MM.1S (cell line): ENCODE data around the gene ZNHIT6.

Source experiments
- EZH2 ChIP-seq: fragments of 300-600 bp; sonication (generic); optimal IDR thresholded peaks from 2 replicates; pipeline ENCODE3; 2017; ENCODE audit warnings: low read depth, mild to moderate bottlenecking, antibody characterized with exemption, low read length, mixed read lengths
- TF ChIP-seq, protein P1 (sequence below): fragments of 300-600 bp; sonication (generic); IDR thresholded peaks from 2 replicates; pipeline ENCODE4 v1.5.1; 2016; ENCODE audit warnings: antibody characterized with exemption, low read length, mixed read lengths

GRCh38 chr1:85743814-85744213 lies 35.6 kb upstream of the ZNHIT6 start:
- TF ChIP-seq EZH2 = no peak
- TF ChIP-seq, protein P1, sequence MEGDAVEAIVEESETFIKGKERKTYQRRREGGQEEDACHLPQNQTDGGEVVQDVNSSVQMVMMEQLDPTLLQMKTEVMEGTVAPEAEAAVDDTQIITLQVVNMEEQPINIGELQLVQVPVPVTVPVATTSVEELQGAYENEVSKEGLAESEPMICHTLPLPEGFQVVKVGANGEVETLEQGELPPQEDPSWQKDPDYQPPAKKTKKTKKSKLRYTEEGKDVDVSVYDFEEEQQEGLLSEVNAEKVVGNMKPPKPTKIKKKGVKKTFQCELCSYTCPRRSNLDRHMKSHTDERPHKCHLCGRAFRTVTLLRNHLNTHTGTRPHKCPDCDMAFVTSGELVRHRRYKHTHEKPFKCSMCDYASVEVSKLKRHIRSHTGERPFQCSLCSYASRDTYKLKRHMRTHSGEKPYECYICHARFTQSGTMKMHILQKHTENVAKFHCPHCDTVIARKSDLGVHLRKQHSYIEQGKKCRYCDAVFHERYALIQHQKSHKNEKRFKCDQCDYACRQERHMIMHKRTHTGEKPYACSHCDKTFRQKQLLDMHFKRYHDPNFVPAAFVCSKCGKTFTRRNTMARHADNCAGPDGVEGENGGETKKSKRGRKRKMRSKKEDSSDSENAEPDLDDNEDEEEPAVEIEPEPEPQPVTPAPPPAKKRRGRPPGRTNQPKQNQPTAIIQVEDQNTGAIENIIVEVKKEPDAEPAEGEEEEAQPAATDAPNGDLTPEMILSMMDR = no peak
